AG08396 (cell line): ENCODE results near the gene CMTM8.

Experiments
- DNase-seq: peaks from one replicate; pipeline ENCODE4 v3.0.0; 2012; ENCODE audit warnings: low spot score, mixed read lengths

The CMTM8 gene

DNA sequence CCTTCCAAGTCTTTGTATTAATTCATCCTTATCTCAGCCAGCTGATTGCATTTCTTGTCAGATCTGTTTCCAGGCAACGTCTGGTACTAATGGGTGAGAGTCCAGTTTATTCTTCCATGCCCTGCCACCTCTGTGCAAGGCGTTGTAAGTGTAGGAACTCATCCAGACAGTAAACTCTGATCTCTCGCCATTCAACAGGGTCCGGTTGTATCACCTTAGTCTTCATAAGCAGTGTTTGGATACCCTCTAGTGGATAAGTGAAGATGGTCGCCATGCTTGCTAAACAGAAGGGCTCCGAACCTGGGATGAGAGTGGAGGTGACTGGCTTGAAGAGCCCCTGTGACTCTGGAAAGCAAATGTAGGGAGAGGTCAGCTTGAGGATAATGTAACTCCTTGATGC is 101.6 kb downstream of the CMTM8 start:
- peak; percentile 26 for DNase-seq

DNA sequence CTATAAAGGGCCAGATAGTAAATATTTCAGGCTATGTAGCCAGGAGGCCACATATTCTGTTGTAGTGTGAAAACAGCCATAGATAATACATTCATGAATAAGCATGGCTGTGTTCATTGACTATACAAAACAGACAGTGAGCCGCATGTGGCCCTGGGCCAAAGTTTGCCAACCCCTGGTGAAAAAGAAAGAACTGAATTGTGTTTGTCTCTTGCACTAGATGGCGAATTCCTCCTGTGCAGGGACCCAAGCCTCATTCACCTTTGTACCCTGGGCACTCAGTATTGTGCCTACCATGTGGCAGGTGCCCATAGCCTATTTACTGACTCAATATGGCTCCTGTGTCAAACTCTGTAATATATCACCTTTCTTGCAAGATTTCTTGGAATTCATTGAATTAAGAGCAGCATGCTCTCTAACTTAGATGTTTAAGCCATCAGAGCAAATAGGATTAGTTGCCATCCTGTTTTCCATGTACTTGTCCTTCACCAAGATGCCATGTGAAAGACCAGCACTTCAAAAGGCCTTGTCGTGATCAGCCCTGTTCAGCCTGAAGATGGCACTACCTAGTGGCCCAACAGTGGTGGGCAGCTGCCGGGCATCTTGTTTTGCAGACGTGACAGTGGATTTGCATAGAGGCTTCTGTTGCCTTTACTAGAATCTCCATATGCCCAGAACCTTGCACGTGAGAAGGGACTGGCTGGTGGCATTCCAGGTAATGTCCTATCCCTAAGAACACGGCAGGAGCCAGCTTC is 102.3 kb downstream of the CMTM8 start:
- DNase-seq: no peak

DNA sequence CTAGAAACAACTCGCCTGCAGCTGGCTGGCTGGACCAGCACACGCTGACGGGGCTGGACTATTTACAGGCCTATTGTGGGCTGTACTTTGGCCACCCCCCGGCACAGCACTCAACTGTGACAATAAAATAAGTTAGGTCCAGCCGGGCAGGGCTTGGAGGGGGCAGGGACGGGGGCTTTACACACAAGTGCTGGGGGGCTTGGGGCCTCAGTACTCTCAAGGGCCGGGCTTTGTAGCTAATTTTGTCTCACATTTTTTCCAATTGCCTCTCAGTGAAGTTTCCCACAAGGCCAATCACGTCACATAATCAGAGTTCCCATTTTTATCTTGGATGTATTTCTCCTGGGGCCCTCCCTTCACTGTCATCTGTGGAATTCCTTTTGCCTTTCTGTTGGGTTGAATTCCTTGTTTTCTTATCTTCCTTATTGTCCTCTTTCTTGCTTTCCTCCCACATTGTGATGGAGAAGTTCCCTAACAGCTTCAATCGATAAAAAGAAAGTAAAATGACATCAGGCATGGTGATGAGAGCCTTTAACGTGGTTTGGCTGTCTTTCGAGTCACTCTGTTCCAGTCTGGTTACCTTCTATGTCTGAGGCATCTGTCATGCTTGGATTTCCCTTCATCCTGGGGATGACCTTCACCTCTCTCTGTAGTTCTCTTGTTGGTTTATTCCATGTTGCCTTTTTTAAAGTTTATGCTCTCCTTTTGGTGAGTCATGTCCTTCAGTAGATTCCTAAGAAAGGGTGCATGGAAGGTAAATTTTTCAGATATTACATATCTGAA is 109.1 kb downstream of the CMTM8 start:
- DNase-seq: no peak

DNA sequence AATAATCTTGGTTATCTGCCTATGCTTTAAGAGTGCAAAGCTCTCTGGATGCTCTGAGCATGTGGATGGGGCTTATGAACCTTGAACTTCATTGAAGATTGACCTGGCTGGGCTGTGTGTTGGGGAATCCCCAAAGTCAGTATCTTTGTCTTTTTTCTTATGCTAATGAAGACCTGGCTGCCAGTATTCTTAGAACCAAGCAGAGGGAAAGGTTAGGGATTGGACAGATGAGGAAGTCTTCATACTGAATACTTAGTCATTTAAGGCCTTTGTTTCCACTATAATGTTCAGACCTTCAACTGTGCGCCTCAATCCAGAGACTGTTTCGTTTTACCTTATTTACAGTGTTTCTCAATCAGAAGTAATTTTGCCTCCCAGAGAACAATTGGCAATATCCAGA is 110.7 kb downstream of the CMTM8 start:
- DNase-seq: no peak

DNA sequence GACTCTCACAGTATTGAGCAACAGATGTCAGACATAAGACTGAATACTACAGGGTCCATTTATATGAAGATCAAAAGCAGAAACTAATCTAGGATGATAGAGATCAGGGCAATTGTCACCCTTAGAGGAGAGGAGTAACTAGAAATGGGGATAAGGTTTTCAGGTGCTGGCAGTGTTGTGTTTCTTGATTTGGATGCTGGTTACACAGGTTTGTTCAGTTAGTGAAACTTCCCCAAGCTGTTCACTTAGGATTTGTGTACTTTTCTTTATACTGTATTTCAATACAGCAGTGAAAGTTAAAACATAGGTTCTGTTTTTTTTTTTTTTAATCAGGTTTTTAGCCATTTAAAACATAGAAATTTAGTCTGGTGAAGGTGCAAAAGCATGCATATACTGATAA is 114.1 kb downstream of the CMTM8 start:
- no peak for DNase-seq

DNA sequence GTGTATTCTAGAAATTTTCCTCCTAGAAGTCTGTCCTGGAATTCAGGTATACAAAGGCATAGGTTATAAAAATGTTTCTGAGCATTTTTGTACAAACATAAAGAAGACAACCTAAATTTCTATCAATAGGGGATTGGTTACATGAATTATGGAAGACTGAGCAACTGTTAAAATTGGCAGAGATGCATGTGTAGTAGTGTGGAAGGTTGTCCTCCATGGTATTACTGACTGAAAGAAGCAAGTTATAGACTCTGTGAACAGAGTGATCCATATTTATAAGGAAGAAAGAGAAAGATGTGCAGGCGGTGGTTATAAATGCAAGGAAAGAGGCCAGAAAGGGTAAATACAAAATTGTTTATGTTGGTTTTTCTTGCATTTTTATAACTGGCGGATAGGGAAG is 114.9 kb downstream of the CMTM8 start:
- DNase-seq: no peak

DNA sequence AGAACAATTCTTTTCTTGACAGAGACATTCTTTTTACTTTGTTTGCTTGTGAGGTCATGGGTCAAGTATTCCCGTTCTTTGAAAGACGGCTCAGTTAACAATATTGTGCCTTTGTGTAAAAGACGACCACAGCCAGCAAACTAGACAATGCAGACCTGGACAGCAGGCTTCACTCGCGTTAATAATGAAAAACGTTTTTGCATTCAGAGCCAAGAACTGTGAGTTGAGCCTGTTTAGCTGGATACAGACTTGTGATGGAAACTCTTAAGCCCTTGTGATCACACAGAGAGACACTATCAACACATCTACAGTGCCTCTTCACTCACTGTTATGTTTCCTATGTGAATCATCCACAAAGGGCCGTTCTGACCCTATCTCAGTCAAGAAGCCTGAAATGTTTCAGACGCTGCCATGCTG is 115.9 kb downstream of the CMTM8 start:
- no peak for DNase-seq

DNA sequence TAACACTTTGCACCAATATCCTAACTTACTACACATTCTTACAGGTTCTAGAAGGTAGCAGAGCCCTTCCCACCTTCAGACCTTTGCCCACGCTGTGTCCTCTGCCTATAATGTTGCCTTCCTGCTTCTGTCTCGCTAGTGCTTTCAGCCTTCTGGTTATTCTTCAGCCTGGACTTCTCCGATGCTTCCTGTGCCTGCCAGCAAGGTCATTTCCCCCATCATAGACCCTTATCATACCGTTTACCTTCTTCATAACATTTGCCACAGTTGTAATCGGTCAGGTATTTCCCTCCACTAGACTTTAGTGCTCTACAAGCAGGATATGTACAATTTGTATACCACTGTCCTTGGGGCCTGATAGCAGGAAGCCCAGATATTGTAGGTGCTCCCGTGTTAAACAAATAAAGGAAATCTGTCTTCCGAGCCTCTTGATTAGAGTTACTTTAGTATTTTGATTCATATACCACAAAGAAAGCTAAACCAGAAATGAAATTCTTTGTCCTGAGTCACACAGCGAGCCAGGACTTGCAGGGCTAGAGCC is 117.3 kb downstream of the CMTM8 start:
- no peak for DNase-seq

DNA sequence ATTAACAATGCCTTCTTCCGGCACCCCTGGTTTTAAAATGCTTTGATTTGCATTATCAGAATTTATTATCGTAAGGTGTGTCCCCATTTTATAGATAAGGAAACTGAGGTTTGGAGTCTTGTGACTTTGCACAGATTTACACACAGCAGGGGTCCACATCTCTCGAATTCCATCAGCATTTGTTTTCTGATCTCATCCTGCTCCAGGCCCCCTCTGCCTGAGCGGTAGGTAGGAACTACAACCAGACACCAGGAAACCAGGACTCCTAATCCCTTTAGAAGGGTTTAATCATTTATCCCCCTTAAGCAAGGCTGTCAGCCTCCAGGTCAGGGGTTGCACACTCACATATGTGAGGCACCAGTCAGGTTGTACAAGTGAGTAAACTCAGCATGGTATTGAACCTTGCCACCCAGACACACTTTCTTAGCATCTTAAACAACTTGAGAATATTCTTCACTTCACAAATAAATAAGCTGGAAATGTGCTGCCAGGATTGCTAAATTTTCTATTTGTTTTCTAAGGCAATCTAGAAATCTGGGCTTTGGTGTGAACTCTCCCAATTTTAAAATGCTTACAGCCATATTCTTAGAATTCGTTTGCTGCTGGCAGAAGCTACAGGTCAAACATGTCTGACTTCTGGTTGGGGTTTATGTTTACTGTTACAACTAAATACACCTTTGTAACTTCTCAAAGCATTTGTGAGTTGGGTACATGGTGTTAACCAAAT is 121.4 kb downstream of the CMTM8 start:
- DNase-seq: no peak

DNA sequence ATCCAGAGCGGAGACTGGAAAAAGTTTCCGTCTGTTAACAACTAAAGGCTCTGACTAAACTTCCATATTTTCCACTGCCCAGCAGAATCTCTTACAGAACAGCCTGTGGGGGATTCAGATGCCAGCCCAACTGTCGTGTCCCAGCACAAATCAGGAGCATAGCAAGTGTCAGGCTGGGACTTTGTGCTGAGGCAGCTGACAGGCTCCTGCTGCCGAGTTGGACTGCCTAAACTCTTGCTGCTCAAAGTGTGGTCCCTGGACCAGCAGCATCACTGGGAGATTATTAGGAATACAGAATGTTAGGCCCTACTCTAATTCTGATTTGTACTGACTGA is 122.0 kb downstream of the CMTM8 start:
- no peak for DNase-seq

DNA sequence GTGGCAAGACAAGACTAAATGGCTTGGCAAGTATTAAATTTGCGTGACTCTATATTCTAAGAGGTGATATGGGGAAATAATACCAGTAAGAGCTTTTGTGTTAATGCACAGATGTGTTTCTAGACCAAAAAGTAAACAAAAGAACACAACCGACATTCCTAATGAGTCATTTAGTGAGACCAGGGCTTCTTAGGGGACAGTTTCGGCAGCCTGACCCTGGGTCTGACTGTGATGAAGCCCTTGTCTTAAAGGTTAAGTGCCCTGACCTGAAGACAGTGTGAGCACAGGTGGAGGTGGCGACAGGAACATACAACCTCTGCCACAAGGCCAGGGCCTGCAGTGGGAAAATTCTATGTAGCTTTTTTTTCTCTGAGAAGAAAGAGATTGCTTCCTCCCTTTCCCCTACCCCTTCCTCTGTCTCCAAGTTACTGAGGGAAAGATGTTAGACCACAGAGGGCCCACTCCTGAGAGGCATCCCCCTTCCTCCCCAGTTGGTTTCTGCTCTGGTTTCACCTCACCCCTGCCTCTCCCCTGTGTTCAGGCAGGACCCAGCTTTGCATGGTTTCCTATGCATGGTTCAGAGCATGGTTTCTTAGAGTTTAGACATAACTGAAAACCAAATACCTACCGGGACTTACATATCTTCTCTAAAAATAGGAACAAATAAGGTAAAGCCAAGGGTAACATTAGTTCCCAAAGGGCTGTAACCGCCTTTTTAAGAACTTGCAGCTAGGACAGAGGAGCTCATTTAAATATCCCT is 128.3 kb downstream of the CMTM8 start:
- DNase-seq: peak; percentile 20

DNA sequence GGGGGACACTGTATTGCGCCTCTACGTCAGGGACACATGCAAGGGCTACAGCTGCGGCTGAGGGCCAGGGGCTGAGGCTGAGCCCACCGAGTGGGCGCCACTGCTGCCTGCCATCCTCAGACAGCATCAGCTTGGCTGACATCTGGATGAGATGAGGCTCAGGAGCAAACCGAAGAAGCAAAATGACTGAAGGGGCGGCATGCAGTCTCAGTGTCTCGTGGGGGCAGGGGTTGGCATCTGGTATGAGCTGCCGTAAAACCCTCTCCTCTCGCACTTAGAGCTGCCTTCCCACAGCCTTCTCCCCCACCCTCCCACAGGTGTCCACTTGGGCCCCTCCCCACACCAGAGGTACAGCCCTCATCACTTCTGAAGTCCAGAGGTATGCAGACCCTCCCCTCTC is 129.0 kb downstream of the CMTM8 start:
- no peak for DNase-seq

DNA sequence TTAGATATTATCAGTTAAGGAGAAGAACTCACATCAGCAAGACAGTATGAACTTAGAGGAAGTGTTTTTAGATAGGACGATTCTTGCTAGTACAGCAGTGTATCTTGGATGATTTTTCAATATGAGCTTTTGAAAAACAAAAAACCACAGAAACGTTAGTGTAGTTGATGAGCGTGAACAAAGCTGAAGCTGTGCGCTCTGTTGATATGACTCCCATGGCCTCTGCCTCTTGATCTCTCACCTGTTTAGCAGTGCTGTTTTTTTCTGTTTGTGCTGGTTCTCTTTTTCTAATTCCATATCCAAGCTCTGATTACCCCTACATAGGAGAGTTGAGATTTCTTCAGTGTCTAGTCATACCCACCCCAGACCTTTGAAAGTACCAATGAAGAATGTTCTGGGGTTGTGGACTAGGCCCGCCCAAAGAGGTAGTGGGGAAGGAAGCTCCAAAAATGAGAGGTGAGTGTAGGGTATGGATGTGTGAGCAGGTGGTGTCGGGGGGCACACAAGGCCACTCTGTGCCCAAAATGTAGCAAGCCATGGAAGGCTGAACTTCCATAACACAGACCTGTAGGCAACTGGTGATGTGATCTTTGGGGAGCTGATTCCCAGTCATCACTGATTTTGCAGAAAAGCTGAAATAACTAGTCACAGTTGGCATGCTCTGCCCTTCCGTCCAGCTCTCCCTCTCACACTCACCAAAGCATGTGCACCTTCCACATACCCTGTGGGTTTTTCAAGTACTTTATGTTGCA is 133.2 kb downstream of the CMTM8 start:
- no peak for DNase-seq

DNA sequence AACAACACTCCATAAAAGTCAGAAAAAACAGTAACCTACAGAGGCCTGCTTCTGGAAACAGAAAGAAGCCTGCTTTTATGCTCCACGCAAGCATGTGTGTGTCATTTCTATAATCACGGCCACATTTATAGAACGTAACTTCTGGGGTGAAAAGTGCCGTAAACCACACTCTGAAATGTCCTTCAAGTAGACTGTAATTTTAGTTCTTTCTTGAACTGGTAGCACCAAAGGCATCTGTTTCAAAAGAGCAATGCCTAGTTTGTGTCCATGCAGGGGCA is 133.7 kb downstream of the CMTM8 start:
- no peak for DNase-seq

DNA sequence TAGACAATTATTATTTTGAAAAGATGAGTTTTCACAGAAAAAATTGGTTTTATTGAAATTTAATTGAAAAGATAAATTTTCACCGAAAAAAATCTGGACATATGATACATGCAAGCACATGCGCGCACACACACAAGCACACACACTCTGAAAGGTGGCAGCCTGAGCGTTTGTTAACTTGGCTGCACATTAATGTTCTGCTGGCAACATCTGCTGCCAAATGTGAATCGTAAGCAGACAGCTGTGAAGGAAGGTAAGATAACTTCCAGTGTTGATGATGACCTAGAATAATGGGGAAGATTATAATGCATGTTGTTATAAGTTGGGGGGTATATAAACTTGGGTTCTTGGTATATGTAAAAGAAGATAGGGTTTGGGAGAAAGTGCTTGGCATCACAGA is 134.8 kb downstream of the CMTM8 start:
- no peak for DNase-seq

DNA sequence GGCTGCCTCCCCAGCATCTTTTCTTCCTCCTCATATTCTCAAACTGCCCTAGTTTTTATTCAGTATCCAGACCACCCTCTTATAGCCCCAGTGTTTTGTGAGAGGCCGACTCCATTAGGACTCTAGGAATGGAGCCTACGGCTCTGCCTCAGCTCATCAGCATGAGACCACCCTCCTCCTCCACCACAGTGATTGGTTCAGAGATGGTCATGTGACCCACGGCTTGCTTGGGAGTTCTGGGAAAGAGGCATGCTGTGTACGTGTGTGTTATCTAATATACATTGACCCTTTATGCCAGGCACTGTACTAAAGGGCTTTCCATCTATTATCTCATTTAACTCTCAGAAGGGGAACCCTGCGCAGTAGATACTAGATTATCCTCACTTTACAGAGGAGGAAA is 135.4 kb downstream of the CMTM8 start:
- DNase-seq: no peak

DNA sequence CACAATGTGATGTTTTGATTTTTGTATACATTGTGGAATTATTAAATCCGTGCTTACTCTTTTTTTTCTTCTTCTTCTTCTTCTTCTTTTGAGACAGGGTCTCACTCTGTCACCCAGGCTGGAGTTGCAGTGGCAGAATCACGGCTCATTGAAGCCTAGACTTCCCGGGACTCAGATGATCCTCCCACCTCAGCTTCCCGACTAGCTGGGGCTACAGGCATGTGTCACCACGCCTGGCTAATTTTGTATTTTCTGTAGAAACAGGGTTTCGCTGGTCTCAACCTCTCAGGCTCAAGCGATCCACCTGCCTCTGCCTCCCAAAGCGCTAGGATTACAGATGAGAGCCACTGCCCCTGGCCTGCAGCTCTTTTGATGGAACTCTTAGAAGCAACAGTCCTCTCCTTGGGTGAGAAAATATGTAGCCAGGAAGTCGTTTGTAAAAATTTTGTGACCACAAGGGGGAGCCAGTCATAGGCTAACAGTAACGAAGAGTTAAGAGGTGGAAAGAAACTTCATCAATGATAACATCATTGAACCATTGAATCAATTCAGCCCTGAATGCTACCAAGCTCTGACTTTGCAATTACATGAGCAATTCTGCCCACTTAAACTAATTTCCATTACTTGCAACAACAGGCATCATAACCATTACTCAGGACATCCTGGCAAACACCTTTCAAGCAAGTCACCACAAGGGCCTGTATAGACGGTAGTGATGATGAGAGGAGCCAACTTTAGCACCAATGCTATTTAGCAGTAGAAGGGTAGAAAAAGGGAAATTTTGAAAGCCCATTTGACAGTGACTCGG is 136.5 kb downstream of the CMTM8 start:
- DNase-seq: peak; percentile 38

DNA sequence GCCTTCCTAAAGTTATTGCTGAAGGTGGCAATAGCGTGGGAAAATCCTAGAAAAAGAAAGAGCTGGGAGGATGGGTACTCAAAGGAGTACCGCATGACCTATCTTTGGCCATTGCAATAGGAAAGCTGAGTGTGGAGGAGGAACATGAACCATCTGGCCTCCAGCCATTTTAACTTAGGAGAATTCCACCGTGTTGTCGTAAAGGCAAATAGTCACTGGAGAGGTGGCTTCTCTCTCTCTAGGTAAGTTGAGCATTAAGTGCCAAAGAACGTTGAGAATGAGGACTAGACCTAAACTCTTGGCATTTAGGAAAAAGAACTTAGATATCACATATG is 137.1 kb downstream of the CMTM8 start:
- no peak for DNase-seq

DNA sequence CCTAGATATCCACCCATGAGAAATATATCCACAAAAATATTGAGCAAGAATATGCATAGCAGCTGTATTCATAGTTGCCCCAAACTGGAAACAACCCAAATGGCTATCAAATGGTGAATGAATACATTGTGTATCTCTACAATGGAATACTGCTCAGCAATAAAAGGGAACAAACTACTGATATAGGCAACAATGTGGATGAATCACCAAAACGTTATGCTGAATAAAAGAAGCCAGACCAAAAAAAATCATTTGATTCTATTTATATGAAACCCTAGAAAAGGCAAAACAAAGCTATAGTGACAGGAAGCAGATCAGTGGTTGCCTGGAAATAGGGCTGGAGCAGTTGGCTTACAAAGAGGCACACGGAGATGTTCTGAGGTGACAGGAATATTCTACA is 137.6 kb downstream of the CMTM8 start:
- no peak for DNase-seq

DNA sequence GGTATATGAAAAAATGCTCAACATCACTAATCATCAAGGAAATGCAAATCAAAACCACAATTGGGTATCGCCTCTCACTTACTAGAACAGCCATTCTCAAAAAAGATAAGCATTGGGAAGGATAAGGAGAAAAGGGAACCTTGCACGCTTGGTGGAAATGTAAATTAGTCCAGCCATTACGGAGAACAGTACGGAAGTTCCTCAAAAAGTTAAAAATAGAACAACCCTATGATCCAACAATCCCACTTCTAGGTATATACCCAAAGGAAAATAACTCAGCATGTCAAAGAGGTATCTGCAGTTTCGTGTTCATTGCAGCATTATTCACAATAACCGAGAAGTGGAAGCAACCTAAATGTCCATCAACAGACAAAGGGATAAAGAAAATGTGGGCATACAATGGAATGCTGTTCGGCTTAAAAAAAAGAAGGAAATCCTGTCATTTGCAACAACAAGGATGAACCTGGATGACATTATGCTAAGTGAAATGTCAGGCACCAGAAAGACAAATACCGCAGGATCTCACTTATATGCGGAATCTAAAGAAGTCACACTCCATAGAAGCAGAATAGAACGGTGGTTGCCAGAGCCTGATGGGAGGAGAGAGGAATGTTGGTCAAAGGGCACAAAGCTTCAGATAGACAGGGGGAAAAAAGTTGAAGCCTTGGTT is 141.5 kb downstream of the CMTM8 start:
- DNase-seq: no peak
